Measurements from ENCODE around the gene PJVK. TPM values are rescaled to one million over a fixed set of nuclear protein-coding genes. Genes with fewer than 3 reads are reported as not detected.

Gene PJVK
- total and polyA plus RNA-seq, 10 donors = 1.0 to 8.2 (median 2.2) TPM

DNA sequence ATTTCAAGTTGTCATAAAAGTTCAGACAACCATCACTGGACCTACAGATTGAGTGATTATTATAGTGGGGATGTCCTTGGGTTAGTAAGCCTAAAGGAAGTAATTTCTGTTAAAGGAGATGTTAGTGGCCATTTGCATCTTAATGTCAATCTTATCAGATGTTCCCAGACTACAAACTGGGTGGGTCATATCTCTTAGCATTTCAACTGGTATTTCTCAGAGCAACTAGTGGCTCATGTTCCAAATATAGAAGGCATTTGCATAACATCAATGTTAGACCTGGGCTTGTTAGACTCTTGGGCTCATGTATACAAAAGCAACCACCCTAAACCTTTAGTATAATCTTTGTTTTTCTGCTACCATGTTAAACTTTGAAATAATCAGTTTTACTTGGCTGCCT is 47.0 kb downstream of the PJVK start:
- Histone ChIP-seq H3K27ac (no peak overlapping the region), H3K9me3 (no peaks in the 10 kb centered on the region), H3K27me3 (replicated peaks in 1 of 7) (no peaks in the 10 kb centered on the region), H3K36me3 (peaks cover 3 to 100% (median 86%) of the 10 kb centered on the region in 6 donors), H3K4me3 (no peak overlapping the region), H3K4me1 (no peaks in the 10 kb centered on the region)
- DNase-seq = no peak
- no peak for TF ChIP-seq POLR2A (IDR thresholded peaks at IDR 0.05)
- no peak for TF ChIP-seq POLR2AphosphoS5 (IDR thresholded peaks at IDR 0.05)
- TF ChIP-seq CTCF (IDR thresholded peaks at IDR 0.05 in 8 of 11, conservative IDR thresholded peaks at IDR 0.05 in 3 of 11) = no peak
- intact Hi-C loops (cut with DNase I; ENCODE audit: low total_unique reads) = no loop called here

DNA sequence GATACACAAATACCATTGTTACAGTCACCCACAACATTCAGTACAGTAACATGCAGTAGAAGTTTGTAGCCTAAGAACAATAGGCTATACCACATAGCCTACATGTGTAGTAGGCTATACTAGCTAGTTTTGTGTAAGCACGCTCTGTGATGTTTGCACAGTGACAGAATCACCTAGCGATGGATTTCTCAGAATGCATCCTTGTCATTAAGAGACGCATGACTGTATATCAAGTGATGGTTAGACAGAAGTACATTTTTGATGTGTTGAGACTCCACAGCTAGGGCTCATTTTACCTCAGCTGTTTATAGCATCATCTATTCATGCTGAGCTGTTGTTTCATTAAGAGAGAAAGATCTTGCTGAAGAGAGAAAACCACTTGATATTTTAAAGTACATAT is 48.5 kb downstream of the PJVK start:
- peaks cover 3 to 100% (median 83%) of the 10 kb centered on the region in 6 donors for H3K36me3 ChIP-seq
- H3K27me3 ChIP-seq (replicated peaks in 1 of 7) = no peaks in the 10 kb centered on the region
- H3K4me1 ChIP-seq = no peaks in the 10 kb centered on the region
- WGBS, 5 donors = 91 to 99% (median 98%) methylated on average over 3 of the region's 3 CpGs
- DNase-seq = no peak
- TF ChIP-seq CTCF (IDR thresholded peaks at IDR 0.05 in 8 of 11, conservative IDR thresholded peaks at IDR 0.05 in 3 of 11) (no peak), POLR2AphosphoS5 (IDR thresholded peaks at IDR 0.05) (no peak), POLR2A (IDR thresholded peaks at IDR 0.05) (no peak)
- intact Hi-C loops (cut with DNase I; ENCODE audit: low total_unique reads) = no loop called here
- no peak overlapping the region for H3K4me3 ChIP-seq
- H3K27ac ChIP-seq = no peak overlapping the region
- no peaks in the 10 kb centered on the region for H3K9me3 ChIP-seq

DNA sequence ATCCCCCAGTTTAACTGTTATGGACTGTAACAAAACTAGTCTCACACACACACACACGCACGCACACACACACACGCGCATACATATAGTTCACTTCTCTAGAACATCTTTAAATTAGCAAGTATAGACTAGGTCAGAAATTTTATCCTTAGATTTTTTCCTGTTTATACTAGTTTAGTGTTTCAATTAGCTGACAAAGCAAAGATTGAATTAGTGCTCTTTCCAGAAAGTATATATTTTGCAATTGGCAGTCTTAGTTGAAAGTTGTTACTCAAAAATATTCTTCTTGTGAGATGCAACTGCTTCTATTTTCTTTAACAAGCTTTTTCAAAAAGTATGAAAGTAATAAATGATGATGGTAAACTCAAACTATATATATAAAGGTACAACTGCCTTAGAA is 51.6 kb downstream of the PJVK start:
- H3K36me3 ChIP-seq = peaks cover 0 to 93% (median 69%) of the 10 kb centered on the region in 6 donors
- H3K27me3 ChIP-seq (replicated peaks in 1 of 7) = no peaks in the 10 kb centered on the region
- H3K27ac ChIP-seq = no peak overlapping the region
- no peak for DNase-seq
- H3K4me3 ChIP-seq = no peak overlapping the region
- 96 to 99% (median 96%) methylated on average over 4 of the region's 4 CpGs for WGBS, 5 donors
- TF ChIP-seq POLR2AphosphoS5 (IDR thresholded peaks at IDR 0.05) = no peak
- TF ChIP-seq CTCF (IDR thresholded peaks at IDR 0.05 in 8 of 11, conservative IDR thresholded peaks at IDR 0.05 in 3 of 11) = no peak
- no peak for TF ChIP-seq POLR2A (IDR thresholded peaks at IDR 0.05)
- no peaks in the 10 kb centered on the region for H3K4me1 ChIP-seq
- intact Hi-C loops (cut with DNase I; ENCODE audit: low total_unique reads) = no loop called here
- no peaks in the 10 kb centered on the region for H3K9me3 ChIP-seq

GRCh38 chr2:178506101-178506500 is 54.9 kb downstream of the PJVK start:
- Histone ChIP-seq H3K27me3 (replicated peaks in 1 of 7) (no peaks in the 10 kb centered on the region), H3K4me1 (no peaks in the 10 kb centered on the region), H3K27ac (no peak overlapping the region), H3K4me3 (no peak overlapping the region), H3K36me3 (peaks cover 0 to 80% (median 49%) of the 10 kb centered on the region in 6 donors), H3K9me3 (no peaks in the 10 kb centered on the region)
- TF ChIP-seq POLR2A (IDR thresholded peaks at IDR 0.05) (no peak), CTCF (IDR thresholded peaks at IDR 0.05 in 8 of 11, conservative IDR thresholded peaks at IDR 0.05 in 3 of 11) (no peak), POLR2AphosphoS5 (IDR thresholded peaks at IDR 0.05) (no peak)
- WGBS, 5 donors = 90 to 95% (median 95%) methylated on average over 1 of the region's 1 CpG
- DNase-seq = no peak
- intact Hi-C loops (cut with DNase I; ENCODE audit: low total_unique reads) = no loop called here
